K562 (cell line): ENCODE data around the gene VWA1. TPM values are rescaled to one million over a fixed set of nuclear protein-coding genes. Genes with fewer than 3 reads are reported as not detected.

Experiments
- ARNT ChIP-seq, 2 experiments: fragments of 450-650 bp; IDR thresholded peaks; 2 replicates each; pipeline ENCODE4 v1.6.1; 2016; ENCODE audit warnings: mild to moderate bottlenecking in 1 of 2
- EWSR1 ChIP-seq: fragments of 450-650 bp; IDR thresholded peaks from 2 replicates; pipeline ENCODE4 v1.6.1; 2018; ENCODE audit warnings: borderline replicate concordance, mild to moderate bottlenecking, low read depth, moderate library complexity; ENCODE audit not compliant: partially characterized antibody
- FOSL1 ChIP-seq: fragments of 200-800 bp; sonication (Bioruptor generic); conservative IDR thresholded peaks from 2 replicates; pipeline ENCODE4 v1.6.1; 2016; ENCODE audit warnings: missing genetic modification characterization, missing compliant biosample characterization
- GABPB1 ChIP-seq: sonication (generic); formaldehyde crosslinking; IDR thresholded peaks from 2 replicates; pipeline ENCODE4 v1.8.0; 2022; ENCODE audit warnings: mild to moderate bottlenecking, missing genetic modification reagents
- MEF2D ChIP-seq: conservative IDR thresholded peaks from 2 replicates; pipeline ENCODE4 v1.6.1; 2016; ENCODE audit warnings: low read depth, missing genetic modification characterization, missing compliant biosample characterization
- MTA2 ChIP-seq: fragments of 450-650 bp; IDR thresholded peaks from 2 replicates; pipeline ENCODE4 v1.6.1; 2016; ENCODE audit warnings: low read depth
- MYNN ChIP-seq, 2 experiments: sonication (generic); formaldehyde crosslinking in 1 of 2; IDR thresholded peaks; 2 replicates each; pipeline versions ENCODE4 v1.5.0 to v1.6.1; 2016 to 2020; ENCODE audit warnings: antibody characterized with exemption in 1 of 2, missing genetic modification reagents in 1 of 2
- NELFE ChIP-seq: IDR thresholded peaks from 2 replicates; pipeline ENCODE4 v1.6.1; 2011; ENCODE audit warnings: mild to moderate bottlenecking; ENCODE audit not compliant: insufficient read depth, insufficient read length
- POLR2H ChIP-seq: IDR thresholded peaks from 2 replicates; pipeline ENCODE4 v1.6.1; 2016; ENCODE audit warnings: missing genetic modification characterization, low read depth, mild to moderate bottlenecking, control low read depth, missing compliant biosample characterization, moderate library complexity
- RBBP5 ChIP-seq: fragments of 200-600 bp; sonication (generic); IDR thresholded peaks from 2 replicates; pipeline ENCODE4 v1.6.1; 2012; ENCODE audit warnings: borderline replicate concordance, mild to moderate bottlenecking, low read length, control low read depth, inconsistent platforms; ENCODE audit not compliant: insufficient read depth, poor library complexity, severe bottlenecking
- SIN3A ChIP-seq, 2 experiments: fragments of 150-350 bp in 1 of 2; IDR thresholded peaks; 2 replicates each; pipeline ENCODE4 v1.6.1; 2011 to 2016; ENCODE audit warnings: borderline replicate concordance in 2 of 2, low read depth in 2 of 2, low read length in 2 of 2, mild to moderate bottlenecking in 2 of 2, moderate library complexity in 2 of 2; ENCODE audit not compliant: control insufficient read depth in 1 of 2
- SRSF1 ChIP-seq: fragments of 200-400 bp; formaldehyde crosslinking; IDR thresholded peaks from 2 replicates; pipeline ENCODE4 v1.6.1; 2017; ENCODE audit warnings: mild to moderate bottlenecking, low read depth, low read length, moderate library complexity
- SRSF3 ChIP-seq: fragments of 200-400 bp; formaldehyde crosslinking; IDR thresholded peaks from 2 replicates; pipeline ENCODE4 v1.6.1; 2016; ENCODE audit warnings: mild to moderate bottlenecking, low read length, moderate library complexity; ENCODE audit not compliant: insufficient read depth
- TAF15 ChIP-seq: fragments of 200-400 bp; formaldehyde crosslinking; IDR thresholded peaks from 2 replicates; pipeline ENCODE4 v1.6.1; 2017; ENCODE audit warnings: mild to moderate bottlenecking, low read depth, low read length, moderate library complexity
- TAL1 ChIP-seq: fragments of 450-650 bp; IDR thresholded peaks from 2 replicates; pipeline ENCODE4 v1.6.1; 2016; ENCODE audit warnings: mild to moderate bottlenecking
- TOE1 ChIP-seq, 2 experiments: fragments of 450-650 bp in 1 of 2; sonication (generic) in 1 of 2; formaldehyde crosslinking in 1 of 2; IDR thresholded peaks; 2 replicates each; pipeline versions ENCODE4 v1.7.1 to v1.8.0; 2016 to 2022; ENCODE audit warnings: borderline replicate concordance in 2 of 2, mild to moderate bottlenecking in 2 of 2, antibody characterized with exemption in 1 of 2, inconsistent platforms in 1 of 2, low read depth in 1 of 2, missing genetic modification reagents in 1 of 2, moderate library complexity in 1 of 2
- ZBTB1 ChIP-seq: sonication (generic); formaldehyde crosslinking; IDR thresholded peaks from 2 replicates; pipeline ENCODE4 v1.8.1; 2023; ENCODE audit warnings: missing genetic modification reagents, low read depth, mild to moderate bottlenecking, borderline replicate concordance
- ZNF239 ChIP-seq: fragments of 250-450 bp; sonication (Bioruptor Pico); IDR thresholded peaks from 2 replicates; pipeline ENCODE4 v1.4.0; 2020; ENCODE audit warnings: mild to moderate bottlenecking
- ZNF347 ChIP-seq: fragments of 450-650 bp; formaldehyde crosslinking; IDR thresholded peaks from 2 replicates; pipeline ENCODE4 v1.4.0; 2020; ENCODE audit warnings: low read depth, mild to moderate bottlenecking, moderate library complexity
- ZNF431 ChIP-seq: sonication (generic); formaldehyde crosslinking; IDR thresholded peaks from 2 replicates; pipeline ENCODE4 v1.8.0; 2022; ENCODE audit warnings: mild to moderate bottlenecking, missing genetic modification reagents
- ZNF589 ChIP-seq: fragments of 200-800 bp; sonication (Bioruptor generic); IDR thresholded peaks from 2 replicates; pipeline ENCODE4 v1.6.1; 2016; ENCODE audit warnings: low read depth, missing genetic modification characterization, missing compliant biosample characterization
- polyA plus RNA-seq, 8 experiments: library from polyadenylated mRNA; depleted of rRNA in 4 of 8; stranded (reverse) in 5 of 8; unstranded in 3 of 8; fragments of >200 nt; fragmentation: Nextera tagmentation in 2 of 8; fragmentation: Illumina TruSeq in 1 of 8; extraction: Ambion mirVana in 2 of 8; extraction: Trizol in 1 of 8; gene quantifications; 2 replicates each; pipeline versions ENCODE4 v1.2.1 to v1.2.3, GENCODE V29; 2011 to 2014; ENCODE audit warnings: inconsistent platforms in 1 of 8, missing spikeins in 1 of 8
- total RNA-seq, 7 experiments: library from RNA; depleted of rRNA in 6 of 7; stranded (reverse); fragments of >200 nt in 6 of 7; fragmentation: Illumina TruSeq in 2 of 7; extraction: Trizol in 2 of 7; gene quantifications; 2 replicates each; pipeline versions ENCODE4 v1.2.1 to v1.2.3, GENCODE V29; 2011 to 2021; ENCODE audit warnings: low replicate concordance in 1 of 7
- TF ChIP-seq, protein P1 (sequence below): fragments of 250-450 bp; sonication (Bioruptor Pico); IDR thresholded peaks from 2 replicates; pipeline ENCODE4 v1.8.0; 2022; ENCODE audit warnings: moderate library complexity, mild to moderate bottlenecking, inconsistent platforms
- TF ChIP-seq, protein P2 (sequence below): conservative IDR thresholded peaks from 2 replicates; pipeline ENCODE4 v1.6.1; 2011; ENCODE audit warnings: low read depth, mild to moderate bottlenecking, low read length; ENCODE audit not compliant: control insufficient read depth
- TF ChIP-seq, protein P3 (sequence below): fragments of 200-800 bp; sonication (Bioruptor generic); IDR thresholded peaks from 2 replicates; pipeline ENCODE4 v1.6.1; 2017; ENCODE audit warnings: missing genetic modification characterization, missing compliant biosample characterization

VWA1 gene
- total and polyA plus RNA-seq, 9 of the 15 experiments (the other 6 are each of a cell fraction or from before 2014, with no cell fraction given), result 0.01 to 6.4 (median 0.85) TPM

DNA sequence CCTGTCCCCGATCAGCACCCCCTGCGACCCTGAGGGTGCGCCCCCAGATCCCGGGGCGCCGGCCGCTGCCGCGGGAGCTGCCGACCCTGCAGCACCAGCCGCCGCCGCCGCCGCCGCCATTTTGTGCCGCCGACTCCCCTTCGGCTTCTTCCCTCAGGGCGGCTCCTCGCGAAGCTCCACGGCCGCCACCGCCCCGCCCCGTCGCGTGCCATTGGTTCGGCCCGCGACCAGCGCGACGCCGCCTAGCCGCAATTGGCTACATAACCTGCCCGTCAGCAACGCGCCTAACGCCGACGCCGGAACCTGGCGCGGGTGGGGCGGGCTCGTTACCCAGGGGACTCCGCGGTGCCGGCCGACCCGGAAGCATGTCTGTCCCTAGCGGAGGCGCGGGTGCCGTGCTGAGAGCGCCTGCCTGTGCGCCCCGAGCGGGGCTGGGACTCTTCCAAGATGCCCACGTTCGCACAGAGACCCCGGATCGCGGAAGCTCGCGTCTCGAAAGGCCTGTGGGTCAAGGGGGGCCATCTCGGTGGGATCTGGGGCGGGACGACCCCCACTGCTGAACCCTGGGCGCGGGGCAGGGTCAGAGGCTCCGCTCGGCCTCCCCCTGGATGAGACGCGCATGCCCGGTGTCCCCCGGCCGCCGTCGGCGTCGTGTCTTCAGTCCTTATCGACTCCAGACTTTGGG lies 36.2 kb upstream of the VWA1 start, which contains the start of gene CCNL2 (continued):
- TF ChIP-seq FOSL1 (tag), result 0 out of 2 replicates have a peak, but pooled peaks have one; percentile 19
- TF ChIP-seq SRSF3, result no peak
- no peak for TF ChIP-seq TAL1
- no peak for TF ChIP-seq ZNF347 (CRISPR knock-in tag)
- no peak for TF ChIP-seq ARNT (IDR thresholded peaks at IDR 0.05)
- peak; percentile 40; the same call in 1 of the 2 replicates for TF ChIP-seq SRSF1
- no peak for TF ChIP-seq EWSR1
- TF ChIP-seq MYNN (IDR thresholded peaks at IDR 0.05), result 0 out of 2 replicates have a peak, but pooled peaks have one; percentile 11
- no peak for TF ChIP-seq MYNN (CRISPR knock-in tag; IDR thresholded peaks at IDR 0.05)
- no peak for TF ChIP-seq ZNF239 (CRISPR knock-in tag)
- TF ChIP-seq ZBTB1 (CRISPR knock-in tag), result peak; percentile 49; the same call in 1 of the 2 replicates
- 0 out of 2 replicates have a peak, but pooled peaks have one; percentile 50 for TF ChIP-seq TOE1 (IDR thresholded peaks at IDR 0.05; ENCODE audit: borderline replicate concordance)
- peak; percentile 92 for TF ChIP-seq TOE1 (CRISPR knock-in tag; IDR thresholded peaks at IDR 0.05; ENCODE audit: borderline replicate concordance, low read depth)
- TF ChIP-seq RBBP5, result peak; percentile 85
- 0 out of 2 replicates have a peak, but pooled peaks have one; percentile 22 for TF ChIP-seq TAF15
- peak; percentile 97 for TF ChIP-seq GABPB1 (CRISPR knock-in tag)
- no peak for TF ChIP-seq ZNF589 (CRISPR knock-in tag)
- no peak for TF ChIP-seq NELFE
- TF ChIP-seq, protein P1, sequence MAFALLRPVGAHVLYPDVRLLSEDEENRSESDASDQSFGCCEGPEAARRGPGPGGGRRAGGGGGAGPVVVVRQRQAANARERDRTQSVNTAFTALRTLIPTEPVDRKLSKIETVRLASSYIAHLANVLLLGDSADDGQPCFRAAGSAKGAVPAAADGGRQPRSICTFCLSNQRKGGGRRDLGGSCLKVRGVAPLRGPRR, result no peak
- TF ChIP-seq, protein P2, sequence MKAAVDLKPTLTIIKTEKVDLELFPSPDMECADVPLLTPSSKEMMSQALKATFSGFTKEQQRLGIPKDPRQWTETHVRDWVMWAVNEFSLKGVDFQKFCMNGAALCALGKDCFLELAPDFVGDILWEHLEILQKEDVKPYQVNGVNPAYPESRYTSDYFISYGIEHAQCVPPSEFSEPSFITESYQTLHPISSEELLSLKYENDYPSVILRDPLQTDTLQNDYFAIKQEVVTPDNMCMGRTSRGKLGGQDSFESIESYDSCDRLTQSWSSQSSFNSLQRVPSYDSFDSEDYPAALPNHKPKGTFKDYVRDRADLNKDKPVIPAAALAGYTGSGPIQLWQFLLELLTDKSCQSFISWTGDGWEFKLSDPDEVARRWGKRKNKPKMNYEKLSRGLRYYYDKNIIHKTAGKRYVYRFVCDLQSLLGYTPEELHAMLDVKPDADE, result peak; percentile 84
- TF ChIP-seq MEF2D (tag), result no peak
- peak; percentile 87; the same call in 1 of the 2 replicates for TF ChIP-seq POLR2H (tag)
- TF ChIP-seq MTA2, result no peak
- peak; percentile 93 to 98 for TF ChIP-seq SIN3A (IDR thresholded peaks at IDR 0.05; ENCODE audit: borderline replicate concordance in 2 of 2, control insufficient read depth in 1 of 2, low read depth in 2 of 2, low read length in 2 of 2)
- TF ChIP-seq ZNF431 (CRISPR knock-in tag), result peak; percentile 40
- TF ChIP-seq, protein P3, sequence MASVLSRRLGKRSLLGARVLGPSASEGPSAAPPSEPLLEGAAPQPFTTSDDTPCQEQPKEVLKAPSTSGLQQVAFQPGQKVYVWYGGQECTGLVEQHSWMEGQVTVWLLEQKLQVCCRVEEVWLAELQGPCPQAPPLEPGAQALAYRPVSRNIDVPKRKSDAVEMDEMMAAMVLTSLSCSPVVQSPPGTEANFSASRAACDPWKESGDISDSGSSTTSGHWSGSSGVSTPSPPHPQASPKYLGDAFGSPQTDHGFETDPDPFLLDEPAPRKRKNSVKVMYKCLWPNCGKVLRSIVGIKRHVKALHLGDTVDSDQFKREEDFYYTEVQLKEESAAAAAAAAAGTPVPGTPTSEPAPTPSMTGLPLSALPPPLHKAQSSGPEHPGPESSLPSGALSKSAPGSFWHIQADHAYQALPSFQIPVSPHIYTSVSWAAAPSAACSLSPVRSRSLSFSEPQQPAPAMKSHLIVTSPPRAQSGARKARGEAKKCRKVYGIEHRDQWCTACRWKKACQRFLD (CRISPR knock-in tag), result peak; percentile 82
